IPS-NIHi7 (cell line): ENCODE results near the gene OLR1.
A peak's percentile ranks its signal among the peaks of the same experiment; 100 is the strongest.
"Not testable (repeated sequence)": the region's sequence is repeated elsewhere in the genome, so short reads cannot be mapped to it uniquely, and the experiment has no call there.

ENCODE experiments used
- DNase-seq: peaks from one replicate; pipeline ENCODE4 v3.0.0; 2012; ENCODE audit warnings: mixed read lengths; ENCODE audit errors: extremely low spot score

Gene OLR1

GRCh38 chr12:10171973-10172728 lies at the start of gene OLR1:
Gene OLR1 (minus strand): TSS chr12:10172132. CDS start chr12:10172077, 55 bp downstream.
- no peak for DNase-seq

- no peak for DNase-seq
Observed at GRCh38 chr12:10220398-10221077, 48.6 kb upstream of the OLR1 start.

GRCh38 chr12:10218021-10218420 lies 46.1 kb upstream of the OLR1 start:
- DNase-seq, result no peak

DNA sequence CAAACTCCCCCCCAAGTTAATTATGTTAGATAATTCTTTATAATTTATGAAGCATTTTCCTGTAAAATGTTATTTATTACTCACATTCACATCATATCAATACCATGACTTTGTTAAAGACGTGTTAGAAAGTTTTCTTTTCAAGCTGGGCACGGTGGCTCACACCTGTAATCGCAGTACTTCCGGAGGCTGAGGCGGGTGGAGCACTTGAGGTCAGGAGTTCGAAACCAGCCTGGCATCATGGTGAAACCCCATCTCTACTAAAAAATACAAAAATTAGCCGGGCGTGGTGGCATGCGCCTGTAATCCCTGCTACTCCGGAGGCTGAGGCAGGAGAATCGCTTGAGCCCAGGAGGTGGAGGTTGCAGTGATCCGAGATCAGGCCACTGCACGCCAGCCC lies 44.0 kb upstream of the OLR1 start:
- DNase-seq, result not testable (repeated sequence)

GRCh38 chr12:10215436-10215835 lies 43.5 kb upstream of the OLR1 start:
- peak; percentile 17 for DNase-seq

- no peak for DNase-seq
Observed at GRCh38 chr12:10214895-10215267, 42.9 kb upstream of the OLR1 start.

DNA sequence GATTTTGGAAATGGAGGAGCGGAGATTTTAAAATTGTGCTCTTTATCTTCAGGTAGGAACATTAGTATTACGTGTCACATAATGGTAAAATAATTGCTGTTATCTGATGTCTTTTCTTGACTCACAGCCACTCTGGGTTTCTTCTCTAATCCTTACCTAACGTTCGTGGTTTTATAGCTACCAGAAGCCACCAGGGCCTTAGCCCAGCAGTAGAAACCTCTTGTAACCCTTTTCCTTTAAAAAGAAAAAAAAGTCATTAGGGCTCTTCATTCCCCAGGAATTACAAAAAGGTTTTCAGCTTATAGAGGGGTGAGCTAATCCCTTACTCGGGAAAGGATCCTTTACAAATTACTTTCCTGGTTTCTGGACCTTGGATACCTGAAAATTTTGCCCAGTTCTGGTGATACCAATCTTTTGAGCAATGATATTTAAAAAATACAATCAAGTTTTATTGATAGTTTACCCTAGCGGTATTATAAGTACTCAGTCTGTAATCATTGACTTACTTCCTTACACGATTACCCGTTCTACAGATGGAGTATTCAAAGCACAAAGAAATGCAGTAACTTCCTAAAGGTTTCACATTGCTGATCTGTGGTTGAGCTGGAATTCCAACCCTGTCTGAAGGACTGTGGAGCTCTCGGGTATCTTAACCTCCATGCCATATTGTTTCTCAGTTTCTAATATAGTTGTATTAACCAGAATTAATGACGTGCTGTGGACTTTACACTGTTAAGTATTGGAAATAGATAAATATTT lies 42.4 kb upstream of the OLR1 start:
- DNase-seq, result no peak

DNA sequence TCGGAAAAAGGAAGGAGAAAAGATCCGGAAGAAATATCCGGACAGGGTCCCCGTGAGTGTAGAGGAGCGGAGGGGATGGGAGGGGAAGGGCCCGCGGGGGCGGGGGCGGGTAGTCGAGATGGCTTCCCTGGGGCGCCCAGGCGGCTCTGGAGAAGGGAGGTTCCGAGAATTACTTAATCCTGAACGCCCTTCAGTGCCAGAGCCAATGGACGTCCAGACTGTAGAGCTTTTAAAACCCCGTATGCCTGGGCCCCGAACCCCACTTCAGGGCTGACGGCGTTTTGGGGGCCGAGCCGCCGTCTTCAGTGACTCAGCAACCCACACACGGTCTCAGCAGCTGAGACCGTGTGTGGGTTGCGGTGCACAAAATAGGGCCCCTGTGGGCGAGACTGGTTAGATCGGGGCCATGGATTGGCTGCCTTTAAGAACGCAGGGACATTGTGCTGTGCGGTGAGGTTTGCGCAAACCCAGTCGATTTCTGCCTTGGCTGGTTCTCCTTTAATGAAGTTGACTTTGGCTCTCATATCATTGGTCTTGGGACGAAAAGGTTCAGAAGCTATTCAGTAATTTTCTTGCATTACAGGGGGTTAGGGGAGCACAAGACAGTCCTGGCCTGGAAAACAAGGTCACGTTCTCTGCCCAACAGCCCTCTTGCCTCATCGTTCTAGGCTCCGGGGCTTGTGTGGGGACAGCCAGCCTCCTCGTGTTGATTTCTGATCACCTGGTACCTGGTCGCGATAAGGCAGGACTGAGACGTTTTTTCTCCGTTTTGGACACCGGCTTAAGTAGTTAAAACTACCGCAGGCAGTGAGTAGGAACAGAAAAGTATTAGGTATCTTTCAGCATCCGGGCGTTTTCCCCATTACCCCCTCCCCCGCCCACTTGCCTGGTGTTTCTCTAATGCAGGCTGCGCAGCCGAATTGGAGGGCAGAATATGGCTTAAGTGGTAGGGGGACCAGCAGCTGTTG lies 41.5 kb upstream of the OLR1 start:
- DNase-seq, result peak; percentile 68

DNA sequence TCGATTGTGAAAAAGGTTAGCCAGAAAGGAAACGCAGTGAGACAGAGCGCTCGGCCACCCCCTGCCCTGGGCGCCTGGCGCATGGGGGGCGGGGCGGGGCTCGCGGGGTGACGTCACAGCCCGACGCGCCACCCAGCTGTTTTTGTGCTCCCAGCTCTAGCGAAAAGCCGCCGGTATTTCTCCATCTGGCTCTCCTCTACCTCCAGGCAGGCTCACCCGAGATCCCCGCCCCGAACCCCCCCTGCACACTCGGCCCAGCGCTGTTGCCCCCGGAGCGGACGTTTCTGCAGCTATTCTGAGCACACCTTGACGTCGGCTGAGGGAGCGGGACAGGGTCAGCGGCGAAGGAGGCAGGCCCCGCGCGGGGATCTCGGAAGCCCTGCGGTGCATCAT lies 40.8 kb upstream of the OLR1 start, which contains the start of gene GABARAPL1:
Gene GABARAPL1, plus strand, starts transcription at position 139 of the 393 bp plus-strand sequence. Its CDS starts 253 bp downstream, at position 392.
- DNase-seq, result peak; percentile 80

GRCh38 chr12:10211940-10212738 lies 40.2 kb upstream of the OLR1 start:
- peak; percentile 92 for DNase-seq

- no peak for DNase-seq
Observed at GRCh38 chr12:10211101-10211939, 39.4 kb upstream of the OLR1 start.

- DNase-seq, result no peak
Observed at GRCh38 chr12:10210225-10210624, 38.3 kb upstream of the OLR1 start.

GRCh38 chr12:10207136-10207535 lies 35.2 kb upstream of the OLR1 start:
- no peak for DNase-seq

DNA sequence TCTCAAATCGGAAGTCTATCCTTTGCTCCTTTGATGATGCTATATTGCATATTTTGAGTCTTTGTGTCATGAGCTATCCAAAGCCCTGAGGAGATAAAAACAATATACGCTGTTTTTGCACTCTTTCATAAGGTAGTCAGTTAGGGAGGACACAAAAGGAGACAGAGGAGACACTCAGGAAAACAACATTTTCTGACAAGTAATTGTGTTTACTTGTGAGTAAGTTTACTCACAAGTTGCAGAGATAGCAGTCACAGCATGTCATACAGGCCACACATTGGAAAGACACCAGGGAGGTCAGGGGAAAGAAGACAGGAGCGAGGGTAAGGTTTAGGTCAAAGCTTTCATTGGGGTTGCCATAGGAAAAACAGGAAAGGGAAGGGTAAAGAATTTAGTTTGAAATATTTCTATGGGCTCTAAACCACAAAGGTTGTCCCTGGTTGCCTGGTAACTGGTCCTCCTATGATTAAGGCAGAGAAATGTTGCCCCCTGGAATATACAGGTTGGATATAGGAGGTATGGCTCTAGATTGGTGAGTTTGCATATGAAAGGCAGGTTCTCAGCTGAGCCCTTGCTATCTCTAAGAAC lies 33.4 kb upstream of the OLR1 start:
- DNase-seq, result peak; percentile 15

DNA sequence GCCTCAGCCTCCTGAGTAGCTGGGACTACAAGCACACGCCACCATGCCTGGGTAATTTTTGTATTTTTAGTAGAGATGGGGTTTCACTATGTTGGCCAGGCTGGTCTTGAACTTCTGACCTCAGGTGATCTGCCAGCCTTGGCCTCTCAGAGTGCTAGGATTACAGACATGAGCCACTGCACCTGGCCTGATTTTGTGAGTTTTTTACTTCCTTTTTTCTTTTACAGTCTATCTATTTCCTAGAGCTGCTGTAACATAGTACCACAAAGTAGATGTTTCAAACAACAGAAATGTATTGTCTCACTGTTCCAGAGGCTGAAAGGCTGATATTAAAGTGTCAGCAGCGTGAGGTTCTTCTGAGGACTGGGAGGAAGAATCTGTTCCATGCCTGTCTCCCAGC lies 32.6 kb upstream of the OLR1 start:
- not testable (repeated sequence) for DNase-seq

GRCh38 chr12:10197879-10198278 lies 25.9 kb upstream of the OLR1 start:
- no peak for DNase-seq

GRCh38 chr12:10196210-10196609 lies 24.3 kb upstream of the OLR1 start:
- DNase-seq, result no peak

DNA sequence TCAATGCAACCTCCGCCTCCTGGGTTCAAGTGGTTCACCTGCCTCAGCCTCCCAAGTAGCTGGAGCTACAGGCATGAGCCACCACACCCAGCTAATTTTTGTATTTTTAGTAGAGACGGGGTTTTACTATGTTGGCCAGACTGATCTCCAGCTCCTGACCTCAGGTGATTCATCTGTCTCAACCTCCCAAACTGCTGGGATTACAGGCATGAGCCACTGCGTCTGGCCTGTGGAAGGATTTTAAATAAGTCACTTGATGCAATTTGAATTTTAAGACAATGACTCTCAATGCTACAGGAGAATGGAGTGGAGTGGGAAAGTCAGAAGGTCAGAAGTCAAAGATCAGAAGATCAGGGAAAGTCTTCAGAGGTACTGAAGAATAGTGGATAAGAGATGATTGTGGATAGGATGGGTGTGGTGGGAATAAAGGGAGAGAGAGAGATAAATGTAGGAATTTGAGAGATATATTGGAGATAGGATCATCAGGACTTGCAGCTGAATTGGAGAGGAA lies 22.3 kb upstream of the OLR1 start:
- DNase-seq, result no peak

DNA sequence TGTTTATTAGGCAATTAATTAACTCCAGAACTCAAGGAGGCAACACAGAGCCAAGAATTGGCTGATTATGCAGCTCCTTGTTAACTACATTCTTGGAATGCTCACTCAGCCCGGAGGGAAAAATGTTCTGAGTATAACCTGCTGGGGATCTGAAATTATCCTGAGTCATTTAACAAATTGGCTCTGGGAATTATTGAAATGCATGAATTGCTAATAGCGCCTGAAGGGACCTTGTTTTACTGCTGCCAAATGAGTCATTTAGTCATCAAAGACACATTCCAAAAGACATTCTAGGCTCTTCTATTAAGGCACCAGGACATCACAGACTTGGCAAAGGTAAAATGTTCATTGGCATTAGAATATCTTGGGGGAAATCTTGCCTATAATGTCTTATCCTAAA lies 19.9 kb upstream of the OLR1 start:
- DNase-seq, result no peak
